IPS-18c (cell line): ENCODE data around the gene PTMA.

Experiments used
- H3K4me3 ChIP-seq: 2 replicates; pipeline ENCODE4 v1.7.0; 2013; ENCODE audit warnings: low read depth, mild to moderate bottlenecking, low read length, moderate library complexity; ENCODE audit not compliant: insufficient read depth
- H3K9me3 ChIP-seq: one replicate; pipeline ENCODE4 v1.6.1; 2013; ENCODE audit warnings: mild to moderate bottlenecking, low read length, moderate library complexity; ENCODE audit not compliant: control insufficient read depth, insufficient read depth

Gene PTMA

GRCh38 chr2:231687133-231687852 lies 21.0 kb upstream of the PTMA start:
- peak overlapping the region; percentile 51 for H3K4me3 ChIP-seq
- H3K9me3 ChIP-seq, result no peaks in the 10 kb centered on the region

GRCh38 chr2:231687961-231688360 lies 20.4 kb upstream of the PTMA start:
- peak overlapping the region; percentile 51 for H3K4me3 ChIP-seq
- no peaks in the 10 kb centered on the region for H3K9me3 ChIP-seq

- H3K9me3 ChIP-seq, result no peaks in the 10 kb centered on the region
- no peak overlapping the region for H3K4me3 ChIP-seq
Measured at GRCh38 chr2:231688719-231689118, 19.6 kb upstream of the PTMA start.

- Histone ChIP-seq H3K4me3 (no peak overlapping the region), H3K9me3 (no peaks in the 10 kb centered on the region)
Measured at GRCh38 chr2:231689124-231689893, 19.0 kb upstream of the PTMA start.

GRCh38 chr2:231691251-231691772 lies 17.0 kb upstream of the PTMA start:
- no peak overlapping the region for H3K4me3 ChIP-seq
- H3K9me3 ChIP-seq, result no peaks in the 10 kb centered on the region

GRCh38 chr2:231692847-231693246 lies 15.5 kb upstream of the PTMA start:
- H3K4me3 ChIP-seq, result no peak overlapping the region
- H3K9me3 ChIP-seq, result no peaks in the 10 kb centered on the region

- Histone ChIP-seq H3K9me3 (no peaks in the 10 kb centered on the region), H3K4me3 (no peak overlapping the region)
Measured at GRCh38 chr2:231693956-231694355, 14.4 kb upstream of the PTMA start.

- no peaks in the 10 kb centered on the region for H3K9me3 ChIP-seq
- no peak overlapping the region for H3K4me3 ChIP-seq
Measured at GRCh38 chr2:231696004-231696367, 12.3 kb upstream of the PTMA start.

GRCh38 chr2:231699006-231699405 lies 9.3 kb upstream of the PTMA start:
- Histone ChIP-seq H3K4me3 (no peak overlapping the region), H3K9me3 (no peaks in the 10 kb centered on the region)

GRCh38 chr2:231701456-231702373 lies 6.6 kb upstream of the PTMA start:
- no peaks in the 10 kb centered on the region for H3K9me3 ChIP-seq
- no peak overlapping the region for H3K4me3 ChIP-seq

- no peaks in the 10 kb centered on the region for H3K9me3 ChIP-seq
- H3K4me3 ChIP-seq, result no peak overlapping the region
Measured at GRCh38 chr2:231704017-231704416, 4.3 kb upstream of the PTMA start.

GRCh38 chr2:231706731-231707624 lies 1.3 kb upstream of the PTMA start:
- H3K9me3 ChIP-seq, result no peaks in the 10 kb centered on the region
- H3K4me3 ChIP-seq, result peak overlapping the region; percentile 91

- H3K4me3 ChIP-seq, result peak overlapping the region; percentile 76
- H3K9me3 ChIP-seq, result no peaks in the 10 kb centered on the region
Measured at GRCh38 chr2:231707625-231707926, 749 bp upstream of the PTMA start.

GRCh38 chr2:231708773-231709635 lies 679 bp downstream of the PTMA start:
- peak overlapping the region; percentile 83 for H3K4me3 ChIP-seq
- no peaks in the 10 kb centered on the region for H3K9me3 ChIP-seq

GRCh38 chr2:231709636-231709980 lies 1.3 kb downstream of the PTMA start:
- no peaks in the 10 kb centered on the region for H3K9me3 ChIP-seq
- H3K4me3 ChIP-seq, result peak overlapping the region; percentile 83
